SH-SY5Y (cell line): ENCODE data around the gene EDEM3.

ENCODE experiments used
- GATA2 ChIP-seq: IDR thresholded peaks from 2 replicates; pipeline ENCODE4 v1.6.1; 2011; ENCODE audit warnings: mild to moderate bottlenecking, low read depth, low read length
- GATA3 ChIP-seq: IDR thresholded peaks from 2 replicates; pipeline ENCODE4 v1.6.1; 2011; ENCODE audit warnings: low read depth, mild to moderate bottlenecking, low read length, moderate library complexity

- TF ChIP-seq GATA2 (no peak), GATA3 (no peak)
Observed at GRCh38 chr1:184648160-184648855, 106.3 kb downstream of the EDEM3 start.
